SU-DHL-6 (cell line): ENCODE results near the gene SRPK3.

Source experiments
- CTCF ChIP-seq: fragments of 200-600 bp; sonication (generic); IDR thresholded peaks from one replicate; pipeline ENCODE4 v1.5.1; 2017; ENCODE audit warnings: antibody characterized with exemption, mild to moderate bottlenecking, low read length, moderate library complexity; ENCODE audit not compliant: insufficient read depth, poor library complexity, severe bottlenecking
- EZH2phosphoT487 ChIP-seq: fragments of 200-600 bp; sonication (generic), shearing (Covaris generic); conservative IDR thresholded peaks from 2 replicates; pipeline ENCODE4 v1.6.1; 2018; ENCODE audit warnings: mild to moderate bottlenecking, antibody characterized with exemption, low read length, moderate library complexity, mixed read lengths

- TF ChIP-seq CTCF = no peak
- TF ChIP-seq EZH2phosphoT487 = no peak
Measured at GRCh38 chrX:153777261-153778090, 3.4 kb upstream of the SRPK3 start.
